DMS114 treated with DMSO at 0.1 percent for 48 hours (cell line): Measurements from ENCODE around the gene KCNQ5.
"Not testable (repeated sequence)": the region's sequence is repeated elsewhere in the genome, so short reads cannot be mapped to it uniquely, and the experiment has no call there.

Experiments used
- DNase-seq: peaks from one replicate; lab custom pipeline; 2025; ENCODE audit not compliant: unreplicated experiment; lab: John Stamatoyannopoulos, UW

The KCNQ5 gene

DNA sequence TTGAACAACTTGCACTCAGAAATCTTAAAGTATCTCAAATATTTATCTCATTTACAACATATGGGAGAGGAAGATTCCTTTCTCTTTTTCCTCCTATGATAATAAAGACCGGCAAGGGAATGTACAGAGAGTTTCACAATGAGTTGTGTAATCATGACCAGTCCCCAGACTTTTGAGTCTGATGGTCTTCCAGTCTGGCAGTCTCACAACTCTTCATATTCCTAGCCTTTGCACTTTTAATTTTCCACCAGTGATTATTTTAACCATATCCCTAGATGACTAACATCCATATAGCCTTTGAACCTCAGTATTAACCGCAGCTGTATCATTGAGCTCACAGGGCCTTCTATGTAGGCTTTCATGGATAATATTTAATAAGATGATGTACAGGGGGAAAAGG, 324.9 kb downstream of the KCNQ5 start:
- DNase-seq, result no peak

DNA sequence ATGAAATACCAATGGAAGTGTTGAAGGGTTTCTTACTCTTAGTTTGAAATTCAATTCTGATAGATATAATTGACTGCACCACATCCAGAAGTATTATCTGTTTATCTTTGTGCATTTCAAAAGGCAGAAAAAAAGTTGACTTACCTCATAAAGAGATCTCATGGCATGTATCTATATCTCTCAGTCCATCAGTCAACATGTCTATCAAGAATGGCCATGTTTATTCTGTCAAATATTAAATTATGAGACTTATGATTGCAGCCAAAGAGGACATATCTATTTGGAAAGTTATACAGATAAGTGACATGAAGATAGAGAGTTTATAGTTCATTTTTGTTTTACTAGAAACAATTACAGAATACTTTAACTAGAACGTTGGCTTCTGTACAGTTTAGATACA, 325.7 kb downstream of the KCNQ5 start:
- DNase-seq, result no peak

DNA sequence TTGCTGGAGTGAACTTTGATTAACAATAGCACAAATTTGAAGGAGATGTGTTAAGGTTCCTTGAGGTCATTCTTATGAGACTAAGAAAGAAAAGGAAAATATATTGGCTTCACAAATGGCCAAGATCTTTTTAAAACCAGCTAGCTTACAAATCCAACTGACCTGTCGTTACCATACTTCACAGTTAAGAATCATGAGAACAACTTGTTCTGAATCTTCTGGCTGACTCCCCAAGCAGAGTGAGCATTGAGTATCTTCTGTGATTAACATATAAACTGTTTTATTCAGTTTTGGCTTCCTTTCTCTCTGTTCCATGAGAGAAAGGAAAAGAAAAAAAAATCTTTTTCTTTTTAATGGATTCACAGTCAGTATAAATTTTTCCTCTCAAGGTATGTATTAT, 326.3 kb downstream of the KCNQ5 start:
- no peak for DNase-seq

DNA sequence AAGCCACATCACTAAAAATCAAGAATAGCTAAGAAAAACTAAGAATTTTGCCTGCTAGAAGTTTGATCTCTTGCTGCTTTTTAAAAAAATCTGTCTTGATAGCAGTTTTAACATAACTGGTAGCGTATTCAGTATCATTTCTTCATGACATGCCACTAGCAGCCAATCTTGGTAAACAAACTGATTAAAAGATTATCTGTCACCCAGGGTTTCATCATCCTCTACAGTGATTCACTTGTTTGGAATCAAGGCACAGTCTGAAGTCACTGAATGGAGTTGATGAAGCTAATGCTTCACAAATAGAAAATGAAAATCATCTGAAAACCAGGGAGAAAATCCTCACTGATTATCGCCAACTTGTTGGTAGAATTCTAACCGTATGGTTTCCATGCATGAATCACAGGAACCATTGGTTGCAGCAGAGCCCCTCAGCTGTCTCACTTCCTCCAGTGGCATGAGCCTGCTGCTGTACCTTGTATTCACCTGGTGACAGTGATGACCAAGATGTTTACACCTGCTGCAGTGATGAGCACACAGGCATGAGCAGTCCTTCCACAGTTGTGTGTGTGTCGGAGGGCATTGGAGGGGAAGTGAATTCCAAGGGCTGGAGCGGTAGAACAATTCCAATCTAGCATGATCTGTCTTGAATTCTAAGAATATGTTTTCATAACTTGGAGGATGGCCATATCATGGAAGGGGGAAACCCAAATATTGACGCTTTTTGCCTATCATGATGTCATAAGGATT, 328.4 kb downstream of the KCNQ5 start:
- no peak for DNase-seq

DNA sequence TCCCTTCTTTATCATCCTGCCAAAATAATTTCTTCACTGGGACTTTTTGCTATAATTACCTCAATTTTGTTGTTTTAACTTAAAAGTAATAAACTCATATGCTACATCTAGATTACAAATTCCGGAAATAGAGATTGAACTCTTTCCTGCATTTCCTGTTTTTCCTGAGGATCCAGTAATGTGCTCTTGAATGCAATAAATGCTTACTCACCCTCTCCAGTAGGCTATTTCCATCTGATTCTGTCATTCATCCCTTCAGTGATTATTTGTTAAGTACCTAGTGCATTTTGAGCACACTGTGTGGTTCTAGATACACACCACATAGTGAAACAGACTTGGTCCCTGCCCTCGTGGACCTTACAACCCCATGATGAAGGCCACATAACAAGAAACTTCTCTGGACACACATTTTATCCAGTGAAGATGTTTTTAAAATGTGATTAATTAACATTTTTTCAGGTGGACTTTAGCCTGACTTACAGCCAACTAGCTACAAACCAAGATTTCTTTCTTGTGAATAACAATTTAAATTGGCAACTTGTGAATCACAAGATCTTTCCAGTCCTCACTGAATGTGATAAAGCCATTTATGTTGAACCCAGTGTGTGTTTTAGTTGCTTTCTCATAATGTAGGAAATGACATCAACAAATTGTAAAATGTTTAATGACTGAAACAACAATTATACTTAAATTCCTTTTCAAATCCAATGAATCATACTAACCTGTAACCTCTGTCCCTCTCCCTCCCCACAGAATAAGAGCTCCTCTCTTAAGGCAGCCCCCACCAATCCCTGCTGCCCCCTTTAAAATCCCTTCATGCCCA, 331.2 kb downstream of the KCNQ5 start:
- no peak for DNase-seq

DNA sequence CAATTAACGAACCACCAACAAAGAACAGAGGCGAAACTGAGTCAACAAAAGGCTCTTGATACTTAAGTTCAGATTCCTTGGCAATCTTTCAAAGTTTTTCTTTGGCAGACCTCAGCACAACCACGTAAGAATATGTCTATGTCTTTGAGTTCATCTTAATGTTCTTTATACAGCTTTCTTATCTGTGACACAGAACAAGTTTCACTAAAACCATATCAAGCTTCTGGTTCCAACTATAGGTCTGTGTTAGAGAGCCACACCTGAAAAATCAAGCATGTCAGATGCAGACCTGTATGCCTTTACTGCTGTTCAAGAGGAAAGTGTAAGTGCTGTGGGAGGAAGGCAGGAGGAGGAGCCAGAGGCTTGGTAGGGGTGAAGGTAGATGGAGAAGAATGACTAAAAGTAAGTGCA, 332.1 kb downstream of the KCNQ5 start:
- DNase-seq, result no peak

DNA sequence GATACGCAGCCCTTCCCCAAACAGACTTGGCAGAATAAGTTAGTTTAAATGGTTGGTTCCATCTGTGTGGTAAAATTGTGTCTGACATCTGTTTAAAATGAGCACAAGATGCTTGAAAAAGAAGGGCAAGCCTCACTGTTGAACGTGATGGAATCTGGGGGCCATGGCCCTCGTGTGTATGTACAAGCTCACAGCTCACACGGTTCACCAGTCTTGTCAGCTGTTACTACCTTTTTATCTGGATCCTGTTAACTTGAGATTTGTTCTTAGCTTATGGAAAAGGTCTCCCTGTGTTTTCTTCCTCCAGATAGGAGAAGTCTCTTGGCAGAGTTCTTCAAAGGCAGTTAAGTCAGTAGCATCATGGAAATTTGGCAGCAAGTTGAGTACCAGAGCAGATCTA, 332.9 kb downstream of the KCNQ5 start:
- DNase-seq, result no peak

DNA sequence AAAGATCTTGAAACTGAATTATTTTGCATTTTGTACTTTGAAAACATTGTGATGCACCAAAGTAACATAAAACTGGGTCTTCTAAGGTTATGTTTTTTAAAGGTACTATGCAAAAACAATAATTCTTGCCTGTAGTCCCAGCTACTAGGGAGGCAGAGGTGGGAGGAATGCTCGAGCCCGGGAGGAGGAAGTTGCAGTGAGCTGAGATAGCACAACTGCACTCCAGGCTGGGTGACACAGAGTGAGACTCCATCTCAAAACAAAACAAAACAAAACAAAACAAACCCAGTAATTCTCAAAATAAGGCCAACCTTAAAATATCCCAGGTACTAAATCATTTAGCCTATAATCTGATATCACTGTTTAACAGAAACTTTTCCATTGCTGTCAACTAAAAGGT, 333.8 kb downstream of the KCNQ5 start:
- DNase-seq, result no peak

DNA sequence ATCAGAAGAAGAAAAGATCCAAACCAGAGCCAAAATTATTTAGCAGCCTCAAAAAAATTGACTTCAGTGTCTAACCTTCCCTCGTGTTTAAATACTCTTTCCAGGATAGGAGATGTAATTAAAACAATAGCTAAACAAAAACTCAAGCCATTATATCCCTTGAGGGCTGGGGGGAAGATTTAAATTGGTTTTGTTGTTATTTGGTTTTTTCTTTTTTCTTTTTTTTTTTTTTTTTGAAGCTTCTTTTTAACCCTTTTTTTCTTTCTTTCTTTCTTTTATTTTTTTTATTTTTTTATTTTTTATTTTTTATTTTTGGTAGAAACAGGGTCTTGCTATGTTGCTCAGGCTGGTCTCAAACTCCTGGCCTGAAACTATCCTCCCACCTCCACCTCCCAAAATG, 334.4 kb downstream of the KCNQ5 start:
- no peak for DNase-seq

DNA sequence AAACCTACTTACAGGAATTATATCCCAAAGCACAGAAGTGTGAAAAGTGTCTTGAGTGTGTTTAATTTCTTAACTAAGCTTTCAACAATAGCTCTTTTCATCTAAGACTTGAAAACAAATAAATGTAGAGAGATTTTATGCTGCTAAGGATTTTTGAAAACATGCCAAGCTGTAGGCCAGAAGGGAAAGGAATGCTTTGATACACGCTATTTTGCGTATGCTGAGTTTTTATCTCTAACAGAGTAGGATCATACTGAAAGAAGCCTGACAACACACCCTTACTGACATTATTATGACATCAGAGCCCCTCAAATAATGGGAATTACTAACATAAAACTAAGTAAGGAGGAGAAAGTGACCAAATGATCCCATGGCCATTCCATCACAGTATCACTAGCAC, 338.0 kb downstream of the KCNQ5 start:
- no peak for DNase-seq

DNA sequence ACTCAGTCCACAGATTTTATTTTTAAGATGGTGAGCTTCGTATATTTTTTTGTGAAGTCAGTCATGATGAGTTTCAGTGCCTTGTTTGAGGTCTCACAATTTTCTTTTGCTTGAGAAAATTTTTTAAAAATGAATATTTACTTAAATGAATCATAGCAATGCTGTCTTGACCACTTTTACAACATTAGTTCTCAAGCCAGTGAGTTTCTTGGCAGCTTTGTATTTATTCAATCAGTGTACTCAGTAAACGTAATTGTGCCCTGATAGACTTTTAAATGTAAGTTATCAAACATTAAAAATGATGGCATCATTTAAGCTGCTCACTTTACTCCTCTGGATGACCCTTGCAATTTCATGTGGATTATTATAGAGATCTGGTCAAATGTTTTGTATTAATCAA, 342.1 kb downstream of the KCNQ5 start:
- DNase-seq, result no peak

DNA sequence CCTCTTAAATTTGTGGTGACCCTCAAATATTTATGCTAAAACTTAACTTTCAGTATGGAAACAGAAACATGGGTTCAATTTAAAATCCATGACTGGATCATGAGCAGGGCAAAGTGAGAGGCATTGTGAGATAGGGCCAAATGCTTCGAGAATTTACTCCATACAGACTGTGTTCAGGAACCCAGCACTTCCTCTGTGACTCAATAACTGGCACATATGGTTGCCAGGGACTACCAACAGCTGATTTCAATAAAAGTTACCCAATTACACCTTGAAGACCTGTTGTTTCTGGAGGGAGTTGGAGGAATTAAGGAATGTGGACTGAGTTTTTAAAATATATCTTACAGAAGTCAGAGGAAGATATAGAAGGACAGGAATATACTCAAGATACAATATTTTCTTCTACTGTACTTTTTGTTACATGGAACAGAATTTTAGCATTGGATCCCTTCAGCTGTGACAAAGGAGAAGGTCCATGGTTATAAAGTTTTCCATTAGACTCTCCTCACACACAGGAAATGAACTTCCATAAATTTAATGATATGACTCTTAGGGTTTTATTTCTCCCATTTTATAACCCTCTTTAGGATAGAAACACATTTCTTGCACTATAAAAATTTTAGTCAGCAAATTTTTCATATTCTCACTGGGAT, 344.9 kb downstream of the KCNQ5 start:
- DNase-seq, result no peak

DNA sequence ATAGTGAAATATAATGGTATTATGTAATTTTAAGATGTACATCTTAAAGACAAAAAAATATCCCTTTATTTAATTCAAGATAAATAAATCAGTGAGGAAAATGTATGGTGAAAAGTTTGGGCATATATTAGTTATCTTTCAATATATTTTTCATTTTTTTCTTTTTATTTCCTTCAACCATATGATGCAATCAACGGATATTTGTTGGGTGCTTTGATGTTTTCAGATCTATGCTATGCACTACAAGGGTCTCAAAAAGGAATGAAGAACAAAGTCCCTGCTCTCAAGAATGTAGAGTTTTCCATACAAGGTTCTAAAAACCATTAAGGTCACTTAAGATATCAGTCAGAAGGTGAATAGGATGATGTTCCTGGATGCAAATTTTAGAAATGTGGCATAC, 345.5 kb downstream of the KCNQ5 start:
- no peak for DNase-seq

DNA sequence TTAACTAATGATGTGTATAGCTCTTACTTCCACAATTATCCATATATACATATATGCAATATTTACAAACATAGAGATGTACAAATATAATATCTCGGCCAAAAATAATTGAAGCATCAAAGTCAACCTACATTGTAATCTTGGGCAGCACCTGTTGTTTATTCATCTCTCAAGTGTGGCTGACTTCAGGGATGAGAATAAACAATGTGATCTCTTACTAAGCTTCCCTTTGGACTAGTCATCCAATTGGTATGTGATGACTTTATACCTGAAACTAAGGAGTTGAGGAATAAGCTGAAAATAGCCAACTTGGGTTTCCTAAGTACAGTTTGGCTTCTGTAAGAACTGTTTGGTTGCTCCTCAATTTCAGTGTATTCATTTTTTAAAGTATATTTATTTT, 346.8 kb downstream of the KCNQ5 start:
- DNase-seq, result no peak

DNA sequence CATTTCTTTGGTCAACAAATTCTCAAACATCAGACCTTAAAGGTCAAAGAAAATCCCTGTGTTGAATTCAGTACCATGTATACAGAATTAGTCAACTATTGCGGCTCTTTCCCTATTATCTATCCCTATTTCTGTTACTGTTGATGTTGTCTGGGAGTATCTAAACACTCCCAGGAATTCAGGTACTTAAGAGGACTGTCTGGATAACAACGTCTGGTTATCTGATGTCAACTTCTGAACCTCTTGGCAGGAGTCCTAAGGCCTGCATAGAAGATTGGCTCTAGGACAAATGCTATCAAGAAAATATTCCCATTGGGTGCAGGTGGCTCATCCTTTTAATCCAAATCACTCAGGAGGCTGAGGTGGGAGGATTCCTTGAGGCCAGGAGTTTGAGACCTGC, 347.8 kb downstream of the KCNQ5 start:
- no peak for DNase-seq

DNA sequence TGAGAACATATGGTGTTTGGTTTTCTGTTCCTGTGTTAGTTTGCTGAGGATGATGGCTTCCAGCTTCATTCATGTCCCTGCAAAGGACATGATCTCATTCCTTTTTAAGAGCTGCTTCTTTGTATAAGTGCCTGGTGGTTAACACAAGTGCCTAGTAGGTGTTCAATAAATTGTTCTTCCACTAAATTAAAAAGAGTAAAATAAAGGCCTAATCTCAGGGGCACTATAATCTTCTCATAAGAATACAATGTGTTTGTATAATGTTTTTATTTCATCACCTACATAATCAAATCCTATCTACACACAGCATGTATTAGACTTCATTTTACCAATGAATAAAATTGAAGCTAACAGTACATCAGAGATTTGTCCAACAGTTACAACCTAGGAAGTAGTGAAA, 350.7 kb downstream of the KCNQ5 start:
- no peak for DNase-seq

DNA sequence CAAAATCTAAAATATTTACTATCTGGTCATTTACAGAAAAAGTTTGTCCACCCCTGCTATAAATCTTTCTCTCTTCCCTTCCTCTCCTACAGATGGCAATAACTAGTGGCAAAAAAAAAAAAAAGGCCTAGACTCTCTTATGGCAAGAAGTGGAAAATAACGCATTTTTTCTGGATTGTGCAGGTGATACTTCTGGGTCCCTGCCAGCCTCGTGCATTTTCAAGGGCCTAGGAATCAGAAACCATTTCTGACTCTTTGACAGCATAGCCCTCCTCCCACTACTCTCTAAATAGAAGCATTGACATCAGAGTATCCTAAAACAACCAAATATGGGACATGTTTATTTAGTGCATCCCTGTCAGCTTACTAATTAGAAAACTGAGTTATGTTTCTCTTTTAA, 352.4 kb downstream of the KCNQ5 start:
- DNase-seq, result no peak

DNA sequence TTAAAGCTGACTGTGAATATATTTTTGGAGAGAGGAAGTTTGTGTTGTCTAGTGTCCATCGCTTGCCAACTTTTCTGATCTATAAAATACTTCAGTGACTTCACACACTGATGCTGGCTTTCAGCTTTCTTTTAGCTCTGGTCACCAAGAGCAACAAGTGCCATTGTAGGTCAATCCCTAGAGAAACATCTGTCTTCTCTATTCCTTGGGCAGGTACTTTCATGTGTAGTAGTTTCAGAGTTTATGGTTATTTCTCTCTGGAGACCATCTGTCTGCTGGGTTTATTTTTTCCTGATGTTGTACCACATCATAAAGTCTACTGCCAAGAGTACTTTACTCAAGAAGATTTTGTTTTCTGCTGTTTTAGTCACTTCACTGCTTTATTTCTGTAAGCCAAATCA, 353.5 kb downstream of the KCNQ5 start:
- no peak for DNase-seq

DNA sequence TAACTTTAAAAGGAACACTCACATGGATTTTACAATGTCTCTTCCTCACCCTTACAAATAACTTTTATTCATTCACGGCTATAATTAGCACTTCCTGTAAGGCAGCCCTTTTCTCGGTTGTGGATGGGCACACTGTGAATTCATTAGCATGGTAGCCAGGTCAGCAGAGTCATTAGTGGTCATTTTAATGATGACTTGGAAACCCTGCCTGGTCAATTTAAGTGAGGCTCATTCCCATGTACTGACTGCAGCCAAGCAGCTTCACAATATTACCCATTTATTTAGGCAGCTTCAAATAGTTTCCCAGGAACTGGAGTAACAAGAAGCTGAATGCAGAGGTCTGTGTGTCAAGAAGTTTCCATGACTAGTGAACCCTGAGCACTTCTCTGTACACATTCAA, 354.6 kb downstream of the KCNQ5 start:
- no peak for DNase-seq

DNA sequence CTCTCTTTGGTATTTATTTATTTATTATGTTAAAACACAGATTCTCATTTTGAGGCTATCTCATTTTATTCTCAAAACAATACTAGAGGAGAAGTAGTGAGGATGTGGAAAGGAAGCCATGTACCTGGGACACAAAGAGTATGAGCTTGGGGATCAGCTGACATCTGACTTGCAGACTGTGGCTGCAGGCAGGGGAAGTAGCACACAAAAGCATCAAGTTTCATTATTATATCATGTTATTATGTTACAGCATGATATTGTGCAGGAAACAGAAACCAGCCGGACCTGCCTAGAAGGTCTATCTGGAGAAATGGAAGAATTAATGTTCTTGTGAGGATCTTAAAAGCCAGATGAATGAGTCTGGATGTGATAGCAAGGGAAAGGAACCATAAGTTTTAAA, 355.2 kb downstream of the KCNQ5 start:
- no peak for DNase-seq

DNA sequence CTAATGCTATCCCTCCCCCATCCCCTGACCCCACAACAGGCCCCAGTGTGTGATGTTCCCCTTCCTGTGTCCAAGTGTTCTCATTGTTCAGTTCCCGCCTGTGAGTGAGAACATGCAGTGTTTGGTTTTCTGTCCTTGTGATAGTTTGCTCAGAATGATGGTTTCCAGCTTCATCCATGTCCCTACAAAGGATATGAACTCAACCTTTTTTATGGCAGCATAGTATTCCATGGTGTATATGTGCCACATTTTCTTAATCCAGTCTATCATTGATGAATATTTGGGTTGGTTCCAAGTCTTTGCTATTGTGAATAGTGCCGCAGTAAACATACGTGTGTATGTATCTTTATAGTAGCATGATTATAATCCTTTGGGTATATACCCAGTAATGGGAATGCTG, 356.9 kb downstream of the KCNQ5 start:
- not testable (repeated sequence) for DNase-seq

DNA sequence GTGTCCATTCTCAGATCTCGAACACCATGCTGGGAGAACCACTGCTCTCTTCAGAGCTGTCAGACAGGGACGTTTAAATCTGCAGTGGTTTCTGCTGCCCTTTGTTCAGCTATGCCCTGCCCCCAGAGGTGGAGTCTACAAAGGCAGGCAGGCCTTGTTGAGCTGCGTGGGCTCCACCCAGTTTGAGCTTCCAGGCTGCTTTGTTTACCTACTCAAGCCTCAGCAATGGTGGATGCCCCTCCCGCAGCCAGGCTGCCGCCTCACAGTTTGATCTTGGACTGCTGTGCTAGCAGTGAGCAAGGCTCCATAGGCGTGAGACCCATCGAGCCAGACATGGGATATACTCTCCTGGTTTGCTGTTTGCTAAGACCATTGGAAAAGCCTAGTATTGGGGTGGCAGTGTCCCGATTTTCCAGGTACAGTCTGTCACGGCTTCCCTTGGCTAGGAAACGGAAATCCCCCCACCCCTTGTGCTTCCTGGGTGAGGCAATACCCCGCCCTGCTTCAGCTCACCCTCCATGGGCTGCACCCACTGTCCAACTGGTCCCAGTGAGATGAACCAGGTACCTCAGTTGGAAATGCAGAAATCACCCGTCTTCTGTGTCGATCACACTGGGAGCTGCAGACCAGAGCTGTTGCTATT, 362.4 kb downstream of the KCNQ5 start:
- not testable (repeated sequence) for DNase-seq
